ENCODE results near the gene SLC8A3.

Gene SLC8A3

GRCh38 chr14:70064136-70064865 is 124.5 kb downstream of the SLC8A3 start:
- no peak for DNase-seq

GRCh38 chr14:70061108-70061507 is 127.6 kb downstream of the SLC8A3 start:
- no peak for DNase-seq

DNA sequence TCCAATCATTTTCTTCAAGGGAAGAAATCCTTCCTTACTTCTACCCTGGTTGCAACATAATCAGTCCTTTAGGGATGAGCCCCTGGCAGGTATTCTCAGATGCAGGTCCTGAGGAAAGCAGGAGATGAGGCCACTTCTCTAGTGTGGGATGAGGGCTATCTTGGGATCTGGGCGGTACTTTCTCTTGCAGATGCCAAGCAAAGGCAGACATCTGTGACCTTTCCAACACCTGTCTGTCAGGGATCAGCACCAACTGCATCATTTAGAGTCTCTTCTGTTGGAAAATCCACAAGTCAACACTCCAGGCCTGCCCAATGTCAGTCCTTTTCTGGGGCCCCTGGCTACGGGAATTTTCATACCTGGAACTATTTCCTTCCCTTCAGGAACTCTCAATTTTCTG is 129.2 kb downstream of the SLC8A3 start:
- no peak for DNase-seq

DNA sequence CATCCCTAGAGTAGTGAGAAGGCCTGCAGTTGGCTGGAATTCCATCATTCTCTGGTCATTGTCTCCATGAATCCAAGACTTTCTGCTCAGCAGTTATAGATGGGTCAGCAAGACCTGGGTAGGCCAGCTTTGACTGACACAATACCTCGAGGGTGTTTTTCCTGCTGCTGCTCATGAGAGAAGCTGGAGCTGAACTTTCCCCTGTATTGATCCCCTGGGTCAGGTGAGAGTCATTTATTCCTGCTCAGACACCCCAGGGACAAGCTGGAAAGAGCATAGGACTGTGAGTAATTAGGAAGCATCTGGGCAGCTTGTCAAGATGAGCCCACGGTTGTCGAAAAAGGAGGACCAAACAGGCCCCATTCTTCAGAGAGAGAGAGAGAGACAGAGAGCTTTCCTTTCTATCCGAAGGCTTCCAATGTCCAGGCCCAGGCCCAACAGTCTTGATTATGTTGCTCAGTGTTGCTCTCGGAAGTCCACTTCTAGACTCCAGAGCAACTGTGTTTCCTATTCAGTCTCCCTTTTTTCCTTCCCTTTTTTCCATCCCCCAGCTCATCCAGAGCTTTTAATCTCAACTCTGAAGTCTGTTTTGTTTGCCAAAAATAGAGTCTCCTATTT is 131.1 kb downstream of the SLC8A3 start:
- no peak for DNase-seq

DNA sequence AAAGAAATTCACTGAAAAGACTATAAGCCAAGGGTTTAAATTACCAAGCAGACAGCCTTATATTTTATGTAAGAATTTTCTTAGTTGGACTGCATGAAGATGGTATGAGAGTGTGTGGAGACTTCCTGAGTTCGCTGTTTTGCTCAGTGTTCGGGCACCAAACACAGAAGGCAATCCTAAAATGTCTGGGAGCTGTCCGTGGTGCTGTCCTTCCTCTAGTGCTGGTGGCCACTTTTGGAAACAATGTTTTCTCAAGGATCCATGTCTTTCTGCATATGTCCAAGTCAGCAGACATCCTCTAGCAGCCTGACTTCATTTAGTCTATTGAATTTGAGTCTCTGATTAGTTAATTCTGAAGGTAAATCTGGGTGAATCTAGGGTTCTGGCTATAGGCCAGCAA is 135.8 kb downstream of the SLC8A3 start:
- peak; percentile 75 for DNase-seq

- DNase-seq = no peak
Measured at GRCh38 chr14:70050136-70050535, 138.6 kb downstream of the SLC8A3 start.

- DNase-seq = no peak
Measured at GRCh38 chr14:70049605-70050004, 139.1 kb downstream of the SLC8A3 start.

- no peak for DNase-seq
Measured at GRCh38 chr14:70048313-70048654, 140.5 kb downstream of the SLC8A3 start.

- no peak for DNase-seq
Measured at GRCh38 chr14:70047598-70048312, 141.0 kb downstream of the SLC8A3 start.

DNA sequence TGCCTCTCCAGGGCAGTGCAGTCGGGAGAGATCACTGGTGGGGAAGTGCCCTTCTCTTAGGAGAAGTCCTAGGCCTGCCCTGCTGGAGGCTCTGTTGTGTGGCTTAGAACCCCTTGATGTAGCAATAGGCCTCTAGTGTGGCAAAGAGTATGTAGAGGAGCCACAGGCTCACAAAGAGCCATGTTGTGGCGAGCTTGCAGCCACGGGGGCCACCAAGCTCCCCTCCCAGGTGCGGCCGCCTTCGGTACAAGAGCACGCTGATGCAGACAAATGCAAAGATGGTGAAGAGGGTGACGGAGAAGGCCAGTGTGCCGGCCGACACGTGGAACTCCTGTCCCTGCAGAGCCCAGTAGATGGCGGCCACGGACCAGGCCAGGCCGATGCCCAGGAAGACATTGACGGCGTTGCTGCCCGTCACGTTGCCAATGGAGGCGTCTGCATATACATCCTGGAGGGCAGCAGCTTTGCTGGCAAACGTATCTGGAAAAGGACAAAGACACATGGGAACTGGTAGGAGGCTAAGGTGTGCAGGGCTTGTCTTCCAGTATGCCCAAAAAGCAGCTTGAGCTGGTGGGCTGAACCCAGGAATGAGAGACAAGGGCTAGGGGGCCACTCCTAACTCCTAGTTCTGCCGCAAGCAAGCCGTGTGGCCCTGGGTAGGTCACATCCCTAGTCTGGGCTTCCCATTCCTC is 142.8 kb downstream of the SLC8A3 start:
- DNase-seq = peak; percentile 57

DNA sequence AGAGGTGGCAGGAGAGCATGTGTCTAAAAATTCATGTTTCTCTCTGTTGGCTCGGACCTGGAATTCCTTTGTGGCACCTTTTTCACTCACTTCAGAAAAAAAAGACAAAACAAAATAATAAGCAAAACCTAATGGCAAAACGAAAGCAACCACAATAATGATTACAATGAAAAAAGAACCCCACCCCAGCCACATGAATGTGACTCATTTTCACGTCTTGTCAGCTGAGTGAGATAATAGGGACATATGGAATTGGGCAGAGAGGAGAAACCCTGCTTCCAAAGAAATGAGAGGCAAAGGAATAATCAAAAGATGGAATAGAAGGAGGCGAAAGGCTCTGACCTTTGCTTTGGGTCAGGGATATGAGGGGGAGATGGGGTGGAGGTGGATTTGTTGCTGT is 143.4 kb downstream of the SLC8A3 start:
- no peak for DNase-seq

GRCh38 chr14:70043001-70043400 is 145.8 kb downstream of the SLC8A3 start:
- peak; percentile 38 for DNase-seq

GRCh38 chr14:70036665-70037064 is 152.1 kb downstream of the SLC8A3 start:
- no peak for DNase-seq

DNA sequence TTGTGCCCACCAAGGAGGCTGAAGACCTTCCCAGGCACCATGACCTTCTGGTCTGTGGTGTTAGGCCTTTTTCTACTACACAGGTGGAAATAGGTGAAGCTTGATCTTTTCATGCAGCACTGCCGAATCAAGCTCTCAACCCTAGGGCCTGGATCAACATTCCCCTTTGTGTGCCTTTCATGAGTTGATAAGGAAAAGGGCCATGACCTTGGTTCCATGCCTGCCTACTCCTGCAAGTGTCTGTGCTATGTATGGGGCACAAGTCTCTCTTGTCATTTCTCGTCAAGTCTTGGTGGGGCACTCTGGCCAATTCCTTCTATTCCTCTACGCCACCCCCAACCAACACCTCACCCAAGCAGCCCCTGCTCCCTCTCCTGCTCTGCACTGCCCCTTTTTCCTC is 154.5 kb downstream of the SLC8A3 start:
- DNase-seq = no peak

DNA sequence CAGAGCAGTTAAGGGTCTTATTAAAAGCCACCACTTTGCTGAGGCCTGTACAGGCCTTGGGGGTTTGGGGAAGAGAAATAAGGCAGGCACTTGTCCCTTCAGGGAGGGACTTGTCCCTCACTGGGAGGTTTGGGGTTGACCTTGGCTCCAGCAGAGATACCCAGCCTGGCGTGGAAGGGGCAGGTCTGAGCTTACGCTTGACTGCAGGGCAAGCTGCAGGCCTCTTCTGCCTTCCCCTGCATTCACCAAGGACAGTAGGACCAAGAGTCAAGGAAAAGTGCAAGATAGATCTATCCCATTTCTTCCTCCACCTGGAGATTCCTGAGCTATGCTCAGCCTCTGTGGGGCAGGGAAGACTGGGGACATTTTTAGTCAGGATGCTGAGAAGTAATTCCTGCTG is 155.2 kb downstream of the SLC8A3 start:
- DNase-seq = no peak

- DNase-seq = no peak
Measured at GRCh38 chr14:70033116-70033515, 155.6 kb downstream of the SLC8A3 start.

- DNase-seq = no peak
Measured at GRCh38 chr14:70032447-70032846, 156.3 kb downstream of the SLC8A3 start.

- no peak for DNase-seq
Measured at GRCh38 chr14:70032016-70032415, 156.7 kb downstream of the SLC8A3 start.

- DNase-seq = no peak
Measured at GRCh38 chr14:70029296-70030132, 159.2 kb downstream of the SLC8A3 start.

- peak; percentile 78 for DNase-seq
Measured at GRCh38 chr14:70027785-70028428, 160.8 kb downstream of the SLC8A3 start.

DNA sequence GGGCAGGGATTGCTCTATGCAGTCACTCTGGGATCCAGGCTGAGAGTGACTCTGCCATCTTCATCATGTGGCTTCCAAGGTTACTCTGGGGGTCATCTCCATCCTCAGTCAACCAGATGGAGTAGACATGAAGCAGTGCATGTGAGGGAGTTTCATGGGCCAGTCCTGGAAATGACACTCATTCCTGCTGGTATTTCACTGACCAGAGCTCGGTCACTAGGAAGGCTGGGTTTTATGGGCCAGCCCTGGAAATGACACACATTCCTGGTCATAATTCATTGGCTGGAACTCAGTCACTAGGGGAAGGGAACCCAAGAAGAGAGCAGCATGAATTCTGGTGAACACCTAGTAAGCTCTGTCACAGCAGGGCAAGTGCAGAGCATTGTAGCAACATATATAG is 164.9 kb downstream of the SLC8A3 start:
- DNase-seq = no peak

DNA sequence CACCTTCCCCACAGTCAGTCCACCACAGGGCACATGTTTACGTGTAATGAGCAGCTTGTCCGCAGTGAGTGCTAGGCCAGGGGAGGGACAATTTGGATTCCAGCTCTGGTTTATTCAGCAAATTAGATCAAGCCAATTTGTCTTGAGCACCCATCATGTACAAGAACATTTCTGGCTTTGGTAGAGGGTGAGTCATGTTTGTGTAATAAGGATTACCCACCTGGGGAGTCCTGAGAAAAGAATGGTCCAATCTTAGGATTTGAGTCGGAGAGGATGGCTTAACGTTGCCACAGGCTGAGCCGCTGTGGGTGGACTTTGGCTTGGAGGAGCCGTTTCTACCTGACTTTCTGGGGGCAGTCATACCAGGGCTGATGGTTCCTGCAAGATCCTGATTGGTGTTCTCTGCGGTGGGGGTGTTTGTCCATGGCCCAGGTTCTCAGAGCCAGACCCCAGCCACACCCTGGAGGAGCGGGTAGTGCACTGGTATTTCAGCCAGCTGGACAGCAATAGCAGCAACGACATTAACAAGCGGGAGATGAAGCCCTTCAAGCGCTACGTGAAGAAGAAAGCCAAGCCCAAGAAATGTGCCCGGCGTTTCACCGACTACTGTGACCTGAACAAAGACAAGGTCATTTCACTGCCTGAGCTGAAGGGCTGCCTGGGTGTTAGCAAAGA is 165.8 kb downstream of the SLC8A3 start:
- no peak for DNase-seq
